ENCODE data around the gene SMC3.

SMC3 gene

DNA sequence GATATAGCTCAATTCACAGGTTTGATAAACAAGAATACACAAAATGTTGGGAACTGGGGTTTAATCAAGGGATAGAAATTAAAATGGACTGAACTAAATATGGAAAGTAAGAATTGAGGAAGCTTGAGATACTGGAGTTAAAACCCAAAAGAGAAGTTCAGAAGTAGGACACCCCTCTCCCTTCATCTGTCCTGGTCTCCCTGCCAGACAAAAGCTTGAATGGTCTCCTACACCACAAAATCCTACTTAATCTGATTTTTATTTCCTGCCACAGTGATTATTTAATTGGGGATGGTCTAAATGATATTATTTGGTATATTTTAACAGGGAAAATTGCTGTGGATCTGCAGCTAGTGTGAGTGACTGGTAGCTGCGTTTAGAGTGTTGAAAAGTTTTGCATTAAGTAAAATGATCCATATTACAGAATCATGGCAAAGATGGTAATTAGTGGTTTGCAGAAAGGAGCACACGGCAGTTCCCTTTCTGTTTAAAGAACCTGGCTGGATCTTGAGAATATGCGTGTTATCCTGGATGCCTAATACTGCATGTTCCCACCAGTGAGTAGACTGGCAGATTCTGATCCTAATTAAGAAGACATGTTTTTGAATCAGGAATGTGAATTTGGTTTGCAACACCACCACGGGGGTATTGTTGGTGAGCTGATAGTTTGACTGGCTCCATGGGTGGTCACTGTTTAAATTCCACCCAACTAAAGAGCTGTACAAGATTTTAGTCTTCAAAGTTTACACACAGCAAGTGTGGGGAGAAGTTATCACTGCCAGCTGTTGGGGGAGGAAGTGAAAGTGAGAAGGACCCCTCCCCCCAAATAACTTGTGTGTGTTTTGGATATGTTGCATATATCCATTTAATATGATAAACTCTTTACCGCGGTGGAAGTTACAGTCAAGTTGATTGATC is 82.1 kb downstream of the SMC3 start:
- no peak for DNase-seq

- DNase-seq: no peak
Measured at GRCh38 chr10:110650265-110650668, 82.8 kb downstream of the SMC3 start.

- no peak for DNase-seq
Measured at GRCh38 chr10:110651044-110651958, 83.8 kb downstream of the SMC3 start.

- DNase-seq: no peak
Measured at GRCh38 chr10:110652475-110653118, 85.1 kb downstream of the SMC3 start.

Data from eye (tissue), 1 donor.